DND-41 (cell line): Measurements from ENCODE around the gene AANAT.

ENCODE experiments used
- EZH2 ChIP-seq: IDR thresholded peaks from 3 replicates; pipeline ENCODE4 v1.6.1; 2012; ENCODE audit warnings: borderline replicate concordance, low read depth, mild to moderate bottlenecking, moderate library complexity, low read length, inconsistent platforms; ENCODE audit not compliant: severe bottlenecking
- TF ChIP-seq, protein P1 (sequence below): IDR thresholded peaks from 2 replicates; pipeline ENCODE4 v1.5.1; 2012; ENCODE audit warnings: borderline replicate concordance, low read length, moderate library complexity, mild to moderate bottlenecking; ENCODE audit not compliant: poor library complexity, severe bottlenecking; ENCODE audit errors: extremely low read depth

- TF ChIP-seq, protein P1, sequence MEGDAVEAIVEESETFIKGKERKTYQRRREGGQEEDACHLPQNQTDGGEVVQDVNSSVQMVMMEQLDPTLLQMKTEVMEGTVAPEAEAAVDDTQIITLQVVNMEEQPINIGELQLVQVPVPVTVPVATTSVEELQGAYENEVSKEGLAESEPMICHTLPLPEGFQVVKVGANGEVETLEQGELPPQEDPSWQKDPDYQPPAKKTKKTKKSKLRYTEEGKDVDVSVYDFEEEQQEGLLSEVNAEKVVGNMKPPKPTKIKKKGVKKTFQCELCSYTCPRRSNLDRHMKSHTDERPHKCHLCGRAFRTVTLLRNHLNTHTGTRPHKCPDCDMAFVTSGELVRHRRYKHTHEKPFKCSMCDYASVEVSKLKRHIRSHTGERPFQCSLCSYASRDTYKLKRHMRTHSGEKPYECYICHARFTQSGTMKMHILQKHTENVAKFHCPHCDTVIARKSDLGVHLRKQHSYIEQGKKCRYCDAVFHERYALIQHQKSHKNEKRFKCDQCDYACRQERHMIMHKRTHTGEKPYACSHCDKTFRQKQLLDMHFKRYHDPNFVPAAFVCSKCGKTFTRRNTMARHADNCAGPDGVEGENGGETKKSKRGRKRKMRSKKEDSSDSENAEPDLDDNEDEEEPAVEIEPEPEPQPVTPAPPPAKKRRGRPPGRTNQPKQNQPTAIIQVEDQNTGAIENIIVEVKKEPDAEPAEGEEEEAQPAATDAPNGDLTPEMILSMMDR = no peak
- no peak for TF ChIP-seq EZH2
Observed at GRCh38 chr17:76467809-76468633, 618 bp downstream of the AANAT start.
